ENCODE data around the gene KCNH4. TPM values are rescaled to one million over a fixed set of nuclear protein-coding genes. Genes with fewer than 3 reads are reported as not detected.

The KCNH4 gene
- total and polyA plus RNA-seq, 11 donors = 0.07 to 0.28 (median 0.11) TPM; not detected in 1

DNA sequence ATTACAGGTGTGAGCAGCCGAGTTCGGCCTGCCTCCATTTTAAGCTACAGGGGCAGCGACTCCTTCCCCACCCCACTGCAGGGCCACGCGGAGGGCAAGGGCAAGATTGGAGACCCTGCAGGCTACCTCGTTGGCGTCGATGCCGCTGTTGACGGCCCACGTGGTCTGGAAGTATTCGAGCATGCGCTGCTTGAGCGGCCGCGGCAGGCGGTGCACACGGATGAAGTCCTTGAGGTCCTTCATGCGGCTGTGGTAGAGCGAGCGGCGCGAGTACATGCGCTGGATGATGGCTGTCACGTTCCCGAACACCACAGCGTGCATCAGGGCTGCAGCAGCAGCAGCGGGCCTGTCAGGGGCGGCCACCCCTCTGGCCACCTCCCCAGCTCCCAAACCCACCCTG lies 11.6 kb downstream of the KCNH4 start:
- Histone ChIP-seq H3K4me1 (no peaks in the 10 kb centered on the region), H3K27me3 (no peaks in the 10 kb centered on the region), H3K36me3 (no peaks in the 10 kb centered on the region), H3K4me3 (no peak overlapping the region), H3K27ac (no peak overlapping the region), H3K9me3 (no peaks in the 10 kb centered on the region)
- TF ChIP-seq CTCF (IDR thresholded peaks at IDR 0.05) = no peak
- no peak for TF ChIP-seq POLR2A (IDR thresholded peaks at IDR 0.05)
- intact Hi-C loops (cut with DNase I) = no loop called here
- DNase-seq = no peak
- 90 to 97% (median 92%) methylated on average over 19 to 29 of the region's 29 CpGs for WGBS, 4 donors
- no peak for ATAC-seq

DNA sequence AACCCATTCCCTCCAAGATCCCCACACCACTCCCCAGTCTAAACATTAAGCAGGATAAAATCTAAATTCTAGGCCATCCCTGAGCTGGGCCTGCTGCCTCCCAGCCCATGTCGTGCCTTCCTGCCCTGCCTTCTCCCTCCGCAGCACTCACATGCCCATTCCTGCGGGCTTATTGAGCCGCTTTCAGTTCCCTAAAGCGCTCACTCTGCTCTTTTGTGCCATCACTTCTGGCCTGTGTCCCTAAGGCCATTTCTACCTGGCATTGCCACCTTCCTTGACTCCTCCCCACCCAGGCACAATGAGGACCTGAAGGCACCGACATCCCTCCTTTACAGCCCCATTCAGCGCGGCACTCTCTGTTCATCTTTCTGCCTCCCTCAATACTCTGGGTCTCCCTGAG lies 13.1 kb downstream of the KCNH4 start:
- Histone ChIP-seq H3K9me3 (no peaks in the 10 kb centered on the region), H3K27me3 (no peaks in the 10 kb centered on the region), H3K36me3 (no peaks in the 10 kb centered on the region), H3K4me1 (no peaks in the 10 kb centered on the region), H3K27ac (no peak overlapping the region), H3K4me3 (no peak overlapping the region)
- intact Hi-C loops (cut with DNase I) = no loop called here
- ATAC-seq (no peak), DNase-seq (no peak)
- WGBS, 4 donors = 93 to 95% (median 94%) methylated on average over 8 of the region's 8 CpGs
- TF ChIP-seq CTCF (IDR thresholded peaks at IDR 0.05) = no peak
- no peak for TF ChIP-seq POLR2A (IDR thresholded peaks at IDR 0.05)

DNA sequence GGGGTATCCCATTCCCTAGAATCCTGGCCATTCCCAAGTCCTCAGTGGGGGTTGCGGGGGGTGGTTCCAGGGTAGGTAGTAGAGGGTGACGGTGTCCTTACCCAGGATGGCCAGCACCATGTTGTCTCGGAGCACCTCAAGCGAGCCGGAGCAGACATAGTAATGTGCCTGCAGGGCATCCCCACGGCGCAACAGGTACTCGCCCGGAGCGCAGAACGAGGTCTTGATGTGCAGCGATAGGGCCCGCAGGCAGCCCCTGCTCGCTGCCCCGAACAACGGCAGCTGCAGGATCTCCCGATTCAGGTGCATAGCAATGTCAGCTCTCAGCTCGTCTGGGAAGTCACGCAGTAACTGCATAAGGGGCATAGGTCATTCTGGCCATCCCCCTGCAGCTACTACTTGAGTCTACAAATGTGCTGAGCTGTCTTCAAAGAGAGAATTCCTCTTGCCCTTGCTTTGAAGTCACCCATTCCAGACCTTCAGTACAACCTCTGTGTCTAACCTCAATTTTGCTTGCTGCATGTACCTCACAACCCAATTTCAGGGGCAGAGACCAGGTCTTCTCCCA lies 14.7 kb downstream of the KCNH4 start:
- Histone ChIP-seq H3K36me3 (no peaks in the 10 kb centered on the region), H3K27me3 (no peaks in the 10 kb centered on the region), H3K9me3 (no peaks in the 10 kb centered on the region), H3K4me1 (peaks cover 0 to 4% (median 0%) of the 10 kb centered on the region in 12 donors), H3K27ac (no peak overlapping the region), H3K4me3 (no peak overlapping the region)
- DNase-seq = no peak
- 89 to 92% (median 91%) methylated on average over 14 to 19 of the region's 19 CpGs for WGBS, 4 donors
- TF ChIP-seq POLR2A (IDR thresholded peaks at IDR 0.05) = no peak
- no peak for TF ChIP-seq CTCF (IDR thresholded peaks at IDR 0.05)
- no peak for ATAC-seq
- intact Hi-C loops (cut with DNase I) = no loop called here

DNA sequence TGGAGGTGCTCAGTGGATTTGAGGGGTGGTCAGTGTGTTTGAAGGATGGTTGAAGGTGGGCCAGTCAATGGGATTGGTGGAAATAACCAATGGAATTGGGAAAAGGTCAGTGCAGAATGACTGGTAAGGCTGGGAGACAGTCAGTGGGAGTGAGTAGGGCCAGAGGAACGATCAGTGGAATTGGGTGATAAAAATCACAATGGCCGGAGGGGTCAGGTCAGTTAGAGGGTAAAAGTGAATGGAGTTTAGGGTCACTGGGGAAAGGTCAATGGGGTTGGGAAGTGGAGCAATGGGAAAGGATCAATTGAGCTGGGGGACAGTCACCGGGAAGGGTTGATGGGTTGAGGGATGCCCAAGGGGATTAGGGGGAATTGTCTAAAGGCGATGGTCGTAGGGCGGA lies 15.2 kb downstream of the KCNH4 start:
- H3K4me3 ChIP-seq = no peak overlapping the region
- no peaks in the 10 kb centered on the region for H3K27me3 ChIP-seq
- intact Hi-C loops (cut with DNase I) = no loop called here
- no peak overlapping the region for H3K27ac ChIP-seq
- no peaks in the 10 kb centered on the region for H3K9me3 ChIP-seq
- H3K4me1 ChIP-seq = peaks cover 0 to 6% (median 0%) of the 10 kb centered on the region in 12 donors
- no peak for ATAC-seq
- DNase-seq = no peak
- no peaks in the 10 kb centered on the region for H3K36me3 ChIP-seq
- WGBS, 4 donors = 85 to 90% (median 86%) methylated on average over 6 of the region's 6 CpGs
- TF ChIP-seq POLR2A (IDR thresholded peaks at IDR 0.05) = no peak
- no peak for TF ChIP-seq CTCF (IDR thresholded peaks at IDR 0.05)

Data from heart left ventricle (tissue), 16 donors.